Sigmoid colon (tissue), 7 donors: Measurements from ENCODE around the gene SETBP1. TPM values are rescaled to one million over a fixed set of nuclear protein-coding genes. Genes with fewer than 3 reads are reported as not detected.
A peak's percentile ranks its signal among the peaks of the same experiment; 100 is the strongest.

ENCODE experiments used
- DNase-seq: peaks from one replicate; pipeline ENCODE4 v3.0.0-alpha.2; 2019
- H3K27ac ChIP-seq, 4 donors: fragments of 200-600 bp; sonication (generic); one replicate each; pipeline ENCODE4 v1.5.1; 2016 to 2019; ENCODE audit warnings: mild to moderate bottlenecking in 1 of 4
- H3K27me3 ChIP-seq, 3 donors: fragments of 200-600 bp; sonication (generic); one replicate each; pipeline ENCODE4 v1.5.1; 2019; ENCODE audit warnings: mild to moderate bottlenecking in 1 of 3
- H3K36me3 ChIP-seq, 4 donors: fragments of 200-600 bp; sonication (generic); one replicate each; pipeline ENCODE4 v1.5.1; 2016 to 2019
- H3K4me1 ChIP-seq, 4 donors: fragments of 200-600 bp; sonication (generic); one replicate each; pipeline ENCODE4 v1.5.1; 2017 to 2019
- H3K4me3 ChIP-seq, 4 donors: fragments of 200-600 bp; sonication (generic); one replicate each; pipeline ENCODE4 v1.5.1; 2017 to 2019; ENCODE audit warnings: mild to moderate bottlenecking in 2 of 4, moderate library complexity in 1 of 4
- H3K9me3 ChIP-seq, 4 donors: fragments of 200-600 bp in 3 of 4; sonication (generic) in 3 of 4; one replicate each; pipeline versions ENCODE4 v1.5.1 to v1.6.1; 2013 to 2019
- CTCF ChIP-seq, 4 experiments: fragments of 450-650 bp in 3 of 4; fragments of 200-600 bp in 1 of 4; IDR thresholded peaks; one replicate each; pipeline ENCODE4 v1.5.1; 2016 to 2019; ENCODE audit warnings: antibody characterized with exemption in 4 of 4, mild to moderate bottlenecking in 3 of 4, moderate library complexity in 2 of 4
- EP300 ChIP-seq, 4 donors: sonication (generic); formaldehyde crosslinking; IDR thresholded peaks; one replicate each; pipeline ENCODE4 v1.6.1; 2017; ENCODE audit warnings: antibody characterized with exemption in 4 of 4
- POLR2A ChIP-seq, 2 donors: fragments of 450-650 bp; IDR thresholded peaks; one replicate each; pipeline ENCODE4 v1.6.1; 2016; ENCODE audit warnings: antibody characterized with exemption in 2 of 2, mild to moderate bottlenecking in 2 of 2, moderate library complexity in 2 of 2
- POLR2AphosphoS5 ChIP-seq, 4 donors: sonication (generic); formaldehyde crosslinking; IDR thresholded peaks; one replicate each; pipeline ENCODE4 v1.6.1; 2017; ENCODE audit warnings: antibody characterized with exemption in 4 of 4
- WGBS, 2 donors: extraction: QIAGEN DNeasy Blood & Tissue Kit; methylation state at CpG; one replicate each; pipeline ENCODE4 v1.1.7; 2013; 5-methylcytosine and 5-hydroxymethylcytosine counted together
- intact Hi-C: fragments of 100-400 bp; cut with DNase I; formaldehyde crosslinking; loops from one replicate; pipeline ENCODE4 v1.15.1; 2023
- polyA plus RNA-seq, 3 donors: library from polyadenylated mRNA; stranded (reverse); fragments of 200-250 nt; gene quantifications; one replicate each; pipeline ENCODE4 v1.2.3, GENCODE V29; 2013
- total RNA-seq, 4 donors: library from RNA; depleted of rRNA; stranded (reverse); fragments of >200 nt; gene quantifications; one replicate each; pipeline ENCODE4 v1.1.0, GENCODE V29; 2016
- donor health status: healthy with polysubstance abuse.
- donor health status: Bipolar disorder and iron deficiency.
- donor health status: healthy.

The SETBP1 gene
- total and polyA plus RNA-seq, 7 donors, result 0.69 to 100 (median 67.9) TPM

GRCh38 chr18:44781886-44782285 is 101.2 kb downstream of the SETBP1 start:
- H3K9me3 ChIP-seq, result no peaks in the 10 kb centered on the region
- H3K36me3 ChIP-seq, result no peaks in the 10 kb centered on the region
- 13 to 54% methylated on average over 3 of the region's 3 CpGs for WGBS, 2 donors
- peak overlapping the region in 3 of 4 donors; percentile 72 to 80 (median 76) for H3K27ac ChIP-seq
- peaks cover 0 to 84% (median 67%) of the 10 kb centered on the region in 4 donors for H3K4me1 ChIP-seq
- H3K4me3 ChIP-seq, result no peak overlapping the region
- TF ChIP-seq EP300 (IDR thresholded peaks at IDR 0.05) (no peak), POLR2A (IDR thresholded peaks at IDR 0.05) (no peak), CTCF (IDR thresholded peaks at IDR 0.05) (no peak), POLR2AphosphoS5 (IDR thresholded peaks at IDR 0.05) (no peak)
- no peaks in the 10 kb centered on the region for H3K27me3 ChIP-seq
- no peak for DNase-seq
- intact Hi-C loops, result no loop called here

GRCh38 chr18:44782617-44783016 is 101.9 kb downstream of the SETBP1 start:
- Histone ChIP-seq H3K4me1 (peaks cover 0 to 81% (median 62%) of the 10 kb centered on the region in 4 donors), H3K36me3 (no peaks in the 10 kb centered on the region), H3K9me3 (no peaks in the 10 kb centered on the region), H3K27me3 (no peaks in the 10 kb centered on the region), H3K27ac (peak overlapping the region in 3 of 4 donors; percentile 72 to 80 (median 76)), H3K4me3 (no peak overlapping the region)
- TF ChIP-seq POLR2A (IDR thresholded peaks at IDR 0.05) (no peak), EP300 (IDR thresholded peaks at IDR 0.05) (no peak), POLR2AphosphoS5 (IDR thresholded peaks at IDR 0.05) (no peak), CTCF (IDR thresholded peaks at IDR 0.05) (no peak)
- DNase-seq, result no peak
- WGBS, 2 donors, result 94 to 96% methylated on average over 5 of the region's 5 CpGs
- intact Hi-C loops, result no loop called here

GRCh38 chr18:44783371-44783770 is 102.7 kb downstream of the SETBP1 start:
- H3K4me3 ChIP-seq, result no peak overlapping the region
- no peaks in the 10 kb centered on the region for H3K27me3 ChIP-seq
- H3K9me3 ChIP-seq, result no peaks in the 10 kb centered on the region
- H3K27ac ChIP-seq, result peak overlapping the region in 1 of 4 donors; percentile 80
- WGBS, 2 donors, result 88 to 93% methylated on average over 1 of the region's 1 CpG
- DNase-seq, result no peak
- no peak for TF ChIP-seq POLR2A (IDR thresholded peaks at IDR 0.05)
- TF ChIP-seq EP300 (IDR thresholded peaks at IDR 0.05), result no peak
- TF ChIP-seq POLR2AphosphoS5 (IDR thresholded peaks at IDR 0.05), result no peak
- TF ChIP-seq CTCF (IDR thresholded peaks at IDR 0.05), result no peak
- intact Hi-C loops, result no loop called here
- no peaks in the 10 kb centered on the region for H3K36me3 ChIP-seq
- H3K4me1 ChIP-seq, result peaks cover 0 to 80% (median 61%) of the 10 kb centered on the region in 4 donors

- H3K4me3 ChIP-seq, result no peak overlapping the region
- H3K4me1 ChIP-seq, result peaks cover 0 to 80% (median 62%) of the 10 kb centered on the region in 4 donors
- no peak for DNase-seq
- intact Hi-C loops, result no loop called here
- peak overlapping the region in 3 of 4 donors; percentile 28 to 51 (median 29) for H3K27ac ChIP-seq
- TF ChIP-seq CTCF (IDR thresholded peaks at IDR 0.05), result no peak
- H3K9me3 ChIP-seq, result no peaks in the 10 kb centered on the region
- H3K27me3 ChIP-seq, result no peaks in the 10 kb centered on the region
- no peaks in the 10 kb centered on the region for H3K36me3 ChIP-seq
Observed at GRCh38 chr18:44786257-44786656, 105.6 kb downstream of the SETBP1 start.

GRCh38 chr18:44786688-44787087 is 106.0 kb downstream of the SETBP1 start:
- Histone ChIP-seq H3K9me3 (no peaks in the 10 kb centered on the region), H3K4me1 (peaks cover 0 to 80% (median 62%) of the 10 kb centered on the region in 4 donors), H3K4me3 (no peak overlapping the region), H3K27ac (peak overlapping the region in 3 of 4 donors; percentile 28 to 51 (median 29)), H3K36me3 (no peaks in the 10 kb centered on the region), H3K27me3 (no peaks in the 10 kb centered on the region)
- no peak for DNase-seq
- TF ChIP-seq POLR2AphosphoS5 (IDR thresholded peaks at IDR 0.05) (no peak), CTCF (IDR thresholded peaks at IDR 0.05) (no peak), EP300 (IDR thresholded peaks at IDR 0.05) (no peak), POLR2A (IDR thresholded peaks at IDR 0.05) (no peak)
- WGBS, 2 donors, result 42 to 44% methylated on average over 6 of the region's 6 CpGs
- intact Hi-C loops, result no loop called here
